A673 (cell line): ENCODE measurements around the gene ANK2. TPM values are rescaled to one million over a fixed set of nuclear protein-coding genes. Genes with fewer than 3 reads are reported as not detected.

ENCODE experiments used
- BruUV-seq: library from RNA; stranded (reverse); fragments of 400-500 nt; replicated peaks from 2 replicates; lab custom pipeline; 2021; lab: Mats Ljungman, UMichigan
- CTCF ChIA-PET: fragments of 300-600 bp; sonication (Branson Sonifier 250); formaldehyde crosslinking; loops from one replicate; lab custom pipeline; 2022; ENCODE audit warnings: antibody characterized with exemption; lab: Charles Lee
- POLR2A ChIA-PET: fragments of 300-600 bp; sonication (Branson Sonifier 250); formaldehyde crosslinking; loops from one replicate; lab custom pipeline; 2022; ENCODE audit warnings: antibody characterized with exemption; ENCODE audit not compliant: low non-redundant PET; lab: Charles Lee
- DNase-seq: peaks from one replicate; pipeline ENCODE4 v3.0.0-alpha.2; 2015; ENCODE audit warnings: low spot score
- H3K27ac ChIP-seq: fragments of 200-600 bp; sonication (generic); 2 replicates; pipeline ENCODE4 v1.5.1; 2016; ENCODE audit warnings: mixed run types, low read depth, mild to moderate bottlenecking, mixed read lengths, antibody characterized with exemption, low read length; ENCODE audit not compliant: poor library complexity, severe bottlenecking
- H3K27me3 ChIP-seq: fragments of 200-600 bp; sonication (generic); replicated peaks from 2 replicates; pipeline ENCODE4 v1.6.1; 2017; ENCODE audit warnings: mixed run types, low read depth, mild to moderate bottlenecking, mixed read lengths, antibody characterized with exemption, low read length; ENCODE audit not compliant: insufficient read depth, poor library complexity
- H3K36me3 ChIP-seq: fragments of 200-600 bp; sonication (generic); 2 replicates; pipeline ENCODE4 v1.6.1; 2016; ENCODE audit warnings: mixed run types, mild to moderate bottlenecking, mixed read lengths, antibody characterized with exemption, low read length; ENCODE audit not compliant: insufficient read depth, poor library complexity, severe bottlenecking
- H3K4me1 ChIP-seq: fragments of 200-600 bp; sonication (generic); 2 replicates; pipeline ENCODE4 v1.6.1; 2017; ENCODE audit warnings: mixed run types, mild to moderate bottlenecking, mixed read lengths, antibody characterized with exemption, low read length; ENCODE audit not compliant: insufficient read depth, poor library complexity, severe bottlenecking
- H3K4me3 ChIP-seq: fragments of 200-600 bp; sonication (generic); 2 replicates; pipeline ENCODE4 v1.5.1; 2016; ENCODE audit warnings: low read depth, mixed run types, mild to moderate bottlenecking, mixed read lengths, low read length; ENCODE audit not compliant: poor library complexity, severe bottlenecking
- H3K9me3 ChIP-seq: fragments of 200-600 bp; sonication (generic); 2 replicates; pipeline ENCODE4 v1.6.1; 2016; ENCODE audit warnings: mixed run types, low read depth, mild to moderate bottlenecking, mixed read lengths, antibody characterized with exemption, low read length; ENCODE audit not compliant: poor library complexity, severe bottlenecking
- EZH2 ChIP-seq: fragments of 200-600 bp; sonication (generic); IDR thresholded peaks from 2 replicates; pipeline ENCODE4 v1.6.1; 2017; ENCODE audit warnings: borderline replicate concordance, low read depth, mild to moderate bottlenecking, mixed read lengths, antibody characterized with exemption, low read length; ENCODE audit not compliant: poor library complexity, severe bottlenecking
- intact Hi-C: fragments of 100-400 bp; cut with micrococcal nuclease; formaldehyde crosslinking; loops from one replicate; pipeline ENCODE4 v1.10.0; 2022; ENCODE audit not compliant: unreplicated experiment
- total RNA-seq: library from RNA; stranded (reverse); gene quantifications from 2 replicates; pipeline ENCODE4 v1.2.3, GENCODE V29; 2021
- TF ChIP-seq, protein P1 (sequence below): fragments of 300-800, 200-600 bp; sonication (generic); conservative IDR thresholded peaks from 2 replicates; pipeline ENCODE4 v1.5.1; 2017; ENCODE audit warnings: low read depth, mild to moderate bottlenecking, antibody characterized with exemption, low read length, moderate library complexity, mixed read lengths

ANK2 gene
- total RNA-seq, 1 experiment from 2014 or later, result 12.7 TPM

GRCh38 chr4:113303315-113303714 is 253.9 kb downstream of the ANK2 start:
- peak; percentile 30 for DNase-seq
- Histone ChIP-seq H3K4me1 (peaks cover 21% of the 10 kb centered on the region), H3K9me3 (no peaks in the 10 kb centered on the region), H3K36me3 (no peaks in the 10 kb centered on the region), H3K27me3 (no peaks in the 10 kb centered on the region), H3K27ac (no peak overlapping the region), H3K4me3 (no peak overlapping the region)
- POLR2A ChIA-PET, result interaction anchor here (0.6 kb wide), 1 partner anchor 428 kb away, joined by 4 read pairs; no protein-coding TSS in a partner anchor
- CTCF ChIA-PET, result no interaction called here
- intact Hi-C loops, result loop anchor here (5.0 kb wide), 1 partner anchor 79 kb away; no protein-coding TSS in a partner anchor
- no peak for TF ChIP-seq EZH2
- TF ChIP-seq, protein P1, sequence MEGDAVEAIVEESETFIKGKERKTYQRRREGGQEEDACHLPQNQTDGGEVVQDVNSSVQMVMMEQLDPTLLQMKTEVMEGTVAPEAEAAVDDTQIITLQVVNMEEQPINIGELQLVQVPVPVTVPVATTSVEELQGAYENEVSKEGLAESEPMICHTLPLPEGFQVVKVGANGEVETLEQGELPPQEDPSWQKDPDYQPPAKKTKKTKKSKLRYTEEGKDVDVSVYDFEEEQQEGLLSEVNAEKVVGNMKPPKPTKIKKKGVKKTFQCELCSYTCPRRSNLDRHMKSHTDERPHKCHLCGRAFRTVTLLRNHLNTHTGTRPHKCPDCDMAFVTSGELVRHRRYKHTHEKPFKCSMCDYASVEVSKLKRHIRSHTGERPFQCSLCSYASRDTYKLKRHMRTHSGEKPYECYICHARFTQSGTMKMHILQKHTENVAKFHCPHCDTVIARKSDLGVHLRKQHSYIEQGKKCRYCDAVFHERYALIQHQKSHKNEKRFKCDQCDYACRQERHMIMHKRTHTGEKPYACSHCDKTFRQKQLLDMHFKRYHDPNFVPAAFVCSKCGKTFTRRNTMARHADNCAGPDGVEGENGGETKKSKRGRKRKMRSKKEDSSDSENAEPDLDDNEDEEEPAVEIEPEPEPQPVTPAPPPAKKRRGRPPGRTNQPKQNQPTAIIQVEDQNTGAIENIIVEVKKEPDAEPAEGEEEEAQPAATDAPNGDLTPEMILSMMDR, result no peak
- BruUV-seq, result no TSS peak

GRCh38 chr4:113311047-113311446 is 261.6 kb downstream of the ANK2 start:
- no peak overlapping the region for H3K27ac ChIP-seq
- no TSS peak for BruUV-seq
- TF ChIP-seq, protein P1, result no peak
- no peak for TF ChIP-seq EZH2
- ChIA-PET POLR2A (no interaction called here), CTCF (no interaction called here)
- peaks cover 4% of the 10 kb centered on the region for H3K4me1 ChIP-seq
- DNase-seq, result no peak
- intact Hi-C loops, result no loop called here
- no peak overlapping the region for H3K4me3 ChIP-seq
- no peaks in the 10 kb centered on the region for H3K27me3 ChIP-seq
- H3K9me3 ChIP-seq, result no peaks in the 10 kb centered on the region
- no peaks in the 10 kb centered on the region for H3K36me3 ChIP-seq

GRCh38 chr4:113312529-113312928 is 263.1 kb downstream of the ANK2 start:
- TF ChIP-seq, protein P1, result no peak
- TF ChIP-seq EZH2, result no peak
- H3K9me3 ChIP-seq, result no peaks in the 10 kb centered on the region
- intact Hi-C loops, result no loop called here
- CTCF ChIA-PET, result no interaction called here
- H3K4me3 ChIP-seq, result no peak overlapping the region
- no peaks in the 10 kb centered on the region for H3K27me3 ChIP-seq
- H3K27ac ChIP-seq, result no peak overlapping the region
- peaks cover 4% of the 10 kb centered on the region for H3K4me1 ChIP-seq
- DNase-seq, result no peak
- H3K36me3 ChIP-seq, result no peaks in the 10 kb centered on the region
- BruUV-seq, result no TSS peak
- POLR2A ChIA-PET, result no interaction called here
